GM12874 (cell line): ENCODE results near the gene NR2F6.

ENCODE experiments used
- CTCF ChIP-seq: IDR thresholded peaks from 2 replicates; pipeline ENCODE4 v1.5.1; 2011; ENCODE audit warnings: low read depth, mild to moderate bottlenecking, control low read depth, low read length, moderate library complexity; ENCODE audit not compliant: insufficient read depth

NR2F6 gene

GRCh38 chr19:17240826-17241399 is 4.8 kb downstream of the NR2F6 start:
- no peak for TF ChIP-seq CTCF

GRCh38 chr19:17240062-17240752 is 5.5 kb downstream of the NR2F6 start:
- no peak for TF ChIP-seq CTCF

- no peak for TF ChIP-seq CTCF
Measured at GRCh38 chr19:17237747-17238706, 7.7 kb downstream of the NR2F6 start.

- no peak for TF ChIP-seq CTCF
Measured at GRCh38 chr19:17236811-17237543, 8.7 kb downstream of the NR2F6 start.

- no peak for TF ChIP-seq CTCF
Measured at GRCh38 chr19:17235971-17236777, 9.5 kb downstream of the NR2F6 start.

GRCh38 chr19:17235300-17235970 is 10.3 kb downstream of the NR2F6 start:
- TF ChIP-seq CTCF: peak; percentile 79
